Measurements from ENCODE around the gene MPHOSPH6.

GRCh38 chr16:82190386-82190785 is 20.4 kb upstream of the MPHOSPH6 start:
- no peak for TF ChIP-seq POLR2A (IDR thresholded peaks at IDR 0.05)
- TF ChIP-seq CTCF (IDR thresholded peaks at IDR 0.05) = no peak
